Mesendoderm (in vitro differentiated cells): Measurements from ENCODE around the gene CD300H.

Experiments
- DNase-seq: peaks from one replicate; pipeline ENCODE4 v3.0.0; 2013
- H2AK5ac ChIP-seq: 2 replicates; pipeline ENCODE4 v1.6.1; 2013; ENCODE audit warnings: low read length, inconsistent platforms
- H2BK120ac ChIP-seq: 2 replicates; pipeline ENCODE4 v1.6.1; 2013; ENCODE audit warnings: low read depth, mild to moderate bottlenecking, low read length, moderate library complexity, mixed read lengths
- H2BK15ac ChIP-seq: replicated peaks from 2 replicates; pipeline ENCODE4 v1.6.1; 2013; ENCODE audit warnings: low read depth, mild to moderate bottlenecking, moderate library complexity
- H2BK5ac ChIP-seq: 2 replicates; pipeline ENCODE4 v1.6.1; 2013; ENCODE audit warnings: low read length, inconsistent platforms
- H3K18ac ChIP-seq: 2 replicates; pipeline ENCODE4 v1.6.1; 2013; ENCODE audit warnings: mild to moderate bottlenecking, low read length, mixed read lengths
- H3K23ac ChIP-seq: one replicate; pipeline ENCODE4 v1.6.1; 2013; ENCODE audit warnings: low read length
- H3K27ac ChIP-seq: 2 replicates; pipeline ENCODE4 v1.5.1; 2013; ENCODE audit warnings: low read depth, mild to moderate bottlenecking, inconsistent platforms, low read length, moderate library complexity
- H3K27me3 ChIP-seq: 2 replicates; pipeline ENCODE4 v1.6.1; 2013; ENCODE audit warnings: low read length, control low read depth, mild to moderate bottlenecking, inconsistent platforms; ENCODE audit not compliant: insufficient read depth, poor library complexity
- H3K36me3 ChIP-seq: 2 replicates; pipeline ENCODE4 v1.6.1; 2013; ENCODE audit warnings: low read length, inconsistent platforms; ENCODE audit not compliant: control insufficient read depth, insufficient read depth
- H3K4ac ChIP-seq: one replicate; pipeline ENCODE4 v1.6.1; 2013; ENCODE audit warnings: low read depth, mild to moderate bottlenecking, low read length, moderate library complexity
- H3K4me1 ChIP-seq: 2 replicates; pipeline ENCODE4 v1.6.1; 2013; ENCODE audit warnings: low read depth, low read length, inconsistent platforms; ENCODE audit not compliant: control insufficient read depth
- H3K4me2 ChIP-seq: 2 replicates; pipeline ENCODE4 v1.6.1; 2013; ENCODE audit warnings: low read length
- H3K4me3 ChIP-seq: 2 replicates; pipeline ENCODE4 v1.5.1; 2013; ENCODE audit warnings: mild to moderate bottlenecking, low read length
- H3K56ac ChIP-seq: one replicate; pipeline ENCODE4 v1.6.1; 2013; ENCODE audit warnings: low read length
- H3K79me1 ChIP-seq: 2 replicates; pipeline ENCODE4 v1.6.1; 2013; ENCODE audit warnings: low read length, inconsistent platforms
- H3K79me2 ChIP-seq: 2 replicates; pipeline ENCODE4 v1.6.1; 2013; ENCODE audit warnings: mild to moderate bottlenecking, low read length; ENCODE audit not compliant: control insufficient read depth, insufficient read depth
- H3K9ac ChIP-seq: 2 replicates; pipeline ENCODE4 v1.6.1; 2013; ENCODE audit warnings: low read length, inconsistent platforms
- H4K5ac ChIP-seq: one replicate; pipeline ENCODE4 v1.6.1; 2013; ENCODE audit warnings: low read length
- H4K8ac ChIP-seq: one replicate; pipeline ENCODE4 v1.6.1; 2013; ENCODE audit warnings: low read depth, mild to moderate bottlenecking, control low read depth, low read length, moderate library complexity
- WGBS: extraction: QIAGEN DNeasy Blood & Tissue Kit; methylation state at CpG from one replicate; pipeline ENCODE4 v1.1.7; 2013; ENCODE audit warnings: low lambda C conversion rate, missing lambda C conversion rate; ENCODE audit not compliant: insufficient coverage; ENCODE audit errors: extremely low coverage; 5-methylcytosine and 5-hydroxymethylcytosine counted together

Gene CD300H

GRCh38 chr17:74601944-74602572 is 34.7 kb upstream of the CD300H start:
- H3K18ac ChIP-seq = no peak overlapping the region
- no peaks in the 10 kb centered on the region for H3K79me2 ChIP-seq
- no peak overlapping the region for H2BK5ac ChIP-seq
- no peak overlapping the region for H3K4me3 ChIP-seq
- H3K36me3 ChIP-seq = no peaks in the 10 kb centered on the region
- H3K23ac ChIP-seq = no peak overlapping the region
- no peak overlapping the region for H4K8ac ChIP-seq
- no peak overlapping the region for H2BK120ac ChIP-seq
- H3K9ac ChIP-seq = no peak overlapping the region
- H3K56ac ChIP-seq = no peak overlapping the region
- no peaks in the 10 kb centered on the region for H3K27me3 ChIP-seq
- no peak overlapping the region for H3K27ac ChIP-seq
- H3K4me2 ChIP-seq = no peak overlapping the region
- no peak overlapping the region for H2BK15ac ChIP-seq
- no peaks in the 10 kb centered on the region for H3K79me1 ChIP-seq
- no peak overlapping the region for H3K4ac ChIP-seq
- H3K4me1 ChIP-seq = no peaks in the 10 kb centered on the region
- no peak overlapping the region for H4K5ac ChIP-seq
- peak; percentile 55 for DNase-seq
- H2AK5ac ChIP-seq = no peak overlapping the region
- WGBS = no CpG with 5 or more reads among the region's 12 CpGs

- Histone ChIP-seq H3K27me3 (no peaks in the 10 kb centered on the region), H3K36me3 (no peaks in the 10 kb centered on the region), H3K4me2 (no peak overlapping the region), H4K5ac (no peak overlapping the region), H3K4me1 (no peaks in the 10 kb centered on the region), H3K18ac (no peak overlapping the region), H3K4ac (no peak overlapping the region), H3K9ac (no peak overlapping the region), H4K8ac (no peak overlapping the region), H2BK120ac (no peak overlapping the region), H3K79me2 (no peaks in the 10 kb centered on the region), H3K79me1 (no peaks in the 10 kb centered on the region), H3K23ac (no peak overlapping the region), H2BK15ac (no peak overlapping the region), H2AK5ac (no peak overlapping the region), H2BK5ac (no peak overlapping the region), H3K56ac (no peak overlapping the region), H3K4me3 (no peak overlapping the region), H3K27ac (no peak overlapping the region)
- no CpG with 5 or more reads among the region's 10 CpGs for WGBS
- DNase-seq = no peak
These were observed 32.2 kb upstream of the CD300H start for GRCh38 chr17:74599448-74599939.

GRCh38 chr17:74599023-74599399 is 31.7 kb upstream of the CD300H start:
- H3K56ac ChIP-seq = no peak overlapping the region
- H3K23ac ChIP-seq = no peak overlapping the region
- no peak overlapping the region for H3K4me3 ChIP-seq
- H3K4ac ChIP-seq = no peak overlapping the region
- H2BK5ac ChIP-seq = no peak overlapping the region
- H2AK5ac ChIP-seq = no peak overlapping the region
- no peak overlapping the region for H4K5ac ChIP-seq
- H3K4me2 ChIP-seq = no peak overlapping the region
- H3K4me1 ChIP-seq = no peaks in the 10 kb centered on the region
- H3K18ac ChIP-seq = no peak overlapping the region
- no peak for DNase-seq
- H3K79me1 ChIP-seq = no peaks in the 10 kb centered on the region
- no CpG with 5 or more reads among the region's 3 CpGs for WGBS
- H2BK120ac ChIP-seq = no peak overlapping the region
- H3K36me3 ChIP-seq = no peaks in the 10 kb centered on the region
- no peaks in the 10 kb centered on the region for H3K27me3 ChIP-seq
- H4K8ac ChIP-seq = no peak overlapping the region
- no peak overlapping the region for H3K27ac ChIP-seq
- no peaks in the 10 kb centered on the region for H3K79me2 ChIP-seq
- no peak overlapping the region for H3K9ac ChIP-seq
- H2BK15ac ChIP-seq = no peak overlapping the region

GRCh38 chr17:74598346-74599022 is 31.2 kb upstream of the CD300H start:
- Histone ChIP-seq H3K4me3 (no peak overlapping the region), H4K8ac (no peak overlapping the region), H3K27ac (no peak overlapping the region), H4K5ac (no peak overlapping the region), H3K4me1 (no peaks in the 10 kb centered on the region), H3K27me3 (no peaks in the 10 kb centered on the region), H3K4me2 (no peak overlapping the region), H2BK15ac (no peak overlapping the region), H3K23ac (no peak overlapping the region), H3K18ac (no peak overlapping the region), H2AK5ac (no peak overlapping the region), H3K79me1 (no peaks in the 10 kb centered on the region), H2BK5ac (no peak overlapping the region), H3K9ac (no peak overlapping the region), H3K4ac (no peak overlapping the region), H3K36me3 (no peaks in the 10 kb centered on the region), H2BK120ac (no peak overlapping the region), H3K56ac (no peak overlapping the region), H3K79me2 (no peaks in the 10 kb centered on the region)
- no peak for DNase-seq
- WGBS = no CpG with 5 or more reads among the region's 4 CpGs

GRCh38 chr17:74597069-74597790 is 29.9 kb upstream of the CD300H start:
- no peak overlapping the region for H4K5ac ChIP-seq
- DNase-seq = peak; percentile 19
- no peaks in the 10 kb centered on the region for H3K79me1 ChIP-seq
- H3K79me2 ChIP-seq = no peaks in the 10 kb centered on the region
- H3K4ac ChIP-seq = no peak overlapping the region
- H3K4me1 ChIP-seq = no peaks in the 10 kb centered on the region
- H3K36me3 ChIP-seq = no peaks in the 10 kb centered on the region
- no peak overlapping the region for H3K27ac ChIP-seq
- no peak overlapping the region for H4K8ac ChIP-seq
- no CpG with 5 or more reads among the region's 8 CpGs for WGBS
- no peaks in the 10 kb centered on the region for H3K27me3 ChIP-seq
- no peak overlapping the region for H3K56ac ChIP-seq
- H3K18ac ChIP-seq = no peak overlapping the region
- H2AK5ac ChIP-seq = no peak overlapping the region
- H3K4me3 ChIP-seq = no peak overlapping the region
- no peak overlapping the region for H3K23ac ChIP-seq
- no peak overlapping the region for H2BK120ac ChIP-seq
- no peak overlapping the region for H3K4me2 ChIP-seq
- no peak overlapping the region for H2BK15ac ChIP-seq
- H3K9ac ChIP-seq = no peak overlapping the region
- H2BK5ac ChIP-seq = no peak overlapping the region
